SU-DHL-6 (cell line): ENCODE measurements around the gene SMPDL3B.

ENCODE experiments used
- H2AFZ ChIP-seq: fragments of 200-600 bp; sonication (generic); 2 replicates; pipeline ENCODE4 v1.6.1; 2014; ENCODE audit warnings: low read depth, mild to moderate bottlenecking, moderate library complexity, mixed read lengths, antibody characterized with exemption, low read length; ENCODE audit not compliant: severe bottlenecking
- H3F3A ChIP-seq: fragments of 200-600 bp; shearing (Covaris generic); 2 replicates; pipeline ENCODE4 v1.6.0; 2016; ENCODE audit warnings: antibody characterized with exemption, mild to moderate bottlenecking; ENCODE audit not compliant: insufficient read depth
- H3K27ac ChIP-seq: fragments of 200-600 bp; sonication (generic); 2 replicates; pipeline ENCODE4 v1.5.1; 2016; ENCODE audit warnings: low read depth, mild to moderate bottlenecking, low read length, moderate library complexity, mixed read lengths
- H3K27me3 ChIP-seq: fragments of 200-600 bp; sonication (generic), shearing (Covaris generic); 2 replicates; pipeline ENCODE4 v1.6.0; 2014; ENCODE audit warnings: mild to moderate bottlenecking, low read length
- H3K36me3 ChIP-seq: fragments of 200-600 bp; sonication (generic); 2 replicates; pipeline ENCODE4 v1.6.1; 2014; ENCODE audit warnings: mild to moderate bottlenecking, low read length, mixed read lengths
- H3K4me2 ChIP-seq: fragments of 300-600, 200-600 bp; shearing (Covaris generic), sonication (generic); 2 replicates; pipeline ENCODE4 v1.6.0; 2014; ENCODE audit warnings: low read length, low read depth, mild to moderate bottlenecking; ENCODE audit not compliant: poor library complexity, severe bottlenecking
- H3K4me3 ChIP-seq: fragments of 200-600 bp; sonication (generic); 2 replicates; pipeline ENCODE4 v1.5.1; 2014; ENCODE audit warnings: antibody characterized with exemption, low read length, mild to moderate bottlenecking, mixed read lengths; ENCODE audit not compliant: insufficient read depth, poor library complexity, severe bottlenecking
- H3K79me2 ChIP-seq: fragments of 200-600 bp; sonication (generic); 2 replicates; pipeline ENCODE4 v1.6.1; 2014; ENCODE audit warnings: mild to moderate bottlenecking, low read length, moderate library complexity; ENCODE audit not compliant: insufficient read depth
- H3K9ac ChIP-seq: fragments of 200-600 bp; sonication (generic); 2 replicates; pipeline ENCODE4 v1.7.0; 2014; ENCODE audit warnings: mild to moderate bottlenecking, low read length
- H3K9me2 ChIP-seq: fragments of 200-600 bp; sonication (generic); replicated peaks from 2 replicates; pipeline ENCODE4 v1.6.1; 2014; ENCODE audit warnings: low read length; ENCODE audit not compliant: insufficient read depth
- H3K9me3 ChIP-seq: fragments of 200-600 bp; sonication (generic); 2 replicates; pipeline ENCODE4 v1.6.1; 2014; ENCODE audit warnings: low read length, mixed read lengths; ENCODE audit not compliant: insufficient read depth
- H4K20me1 ChIP-seq: fragments of 200-600 bp; sonication (generic); 2 replicates; pipeline ENCODE4 v1.6.1; 2014; ENCODE audit warnings: low read depth, mild to moderate bottlenecking, antibody characterized with exemption, low read length, moderate library complexity, mixed read lengths
- CTCF ChIP-seq: fragments of 200-600 bp; sonication (generic); IDR thresholded peaks from one replicate; pipeline ENCODE4 v1.5.1; 2017; ENCODE audit warnings: antibody characterized with exemption, mild to moderate bottlenecking, low read length, moderate library complexity; ENCODE audit not compliant: insufficient read depth, poor library complexity, severe bottlenecking
- EZH2phosphoT487 ChIP-seq: fragments of 200-600 bp; sonication (generic), shearing (Covaris generic); conservative IDR thresholded peaks from 2 replicates; pipeline ENCODE4 v1.6.1; 2018; ENCODE audit warnings: mild to moderate bottlenecking, antibody characterized with exemption, low read length, moderate library complexity, mixed read lengths

The SMPDL3B gene

GRCh38 chr1:27935721-27936120 is 921 bp downstream of the SMPDL3B start:
- no peaks in the 10 kb centered on the region for H3F3A ChIP-seq
- no peaks in the 10 kb centered on the region for H3K79me2 ChIP-seq
- H2AFZ ChIP-seq, result no peak overlapping the region
- H3K9ac ChIP-seq, result no peak overlapping the region
- H3K27me3 ChIP-seq, result no peaks in the 10 kb centered on the region
- H3K36me3 ChIP-seq, result no peaks in the 10 kb centered on the region
- H3K27ac ChIP-seq, result no peak overlapping the region
- no peaks in the 10 kb centered on the region for H4K20me1 ChIP-seq
- H3K4me2 ChIP-seq, result no peak overlapping the region
- no peaks in the 10 kb centered on the region for H3K9me3 ChIP-seq
- no peak overlapping the region for H3K4me3 ChIP-seq
- H3K9me2 ChIP-seq, result no peaks in the 10 kb centered on the region
- no peak for TF ChIP-seq EZH2phosphoT487
- no peak for TF ChIP-seq CTCF

DNA sequence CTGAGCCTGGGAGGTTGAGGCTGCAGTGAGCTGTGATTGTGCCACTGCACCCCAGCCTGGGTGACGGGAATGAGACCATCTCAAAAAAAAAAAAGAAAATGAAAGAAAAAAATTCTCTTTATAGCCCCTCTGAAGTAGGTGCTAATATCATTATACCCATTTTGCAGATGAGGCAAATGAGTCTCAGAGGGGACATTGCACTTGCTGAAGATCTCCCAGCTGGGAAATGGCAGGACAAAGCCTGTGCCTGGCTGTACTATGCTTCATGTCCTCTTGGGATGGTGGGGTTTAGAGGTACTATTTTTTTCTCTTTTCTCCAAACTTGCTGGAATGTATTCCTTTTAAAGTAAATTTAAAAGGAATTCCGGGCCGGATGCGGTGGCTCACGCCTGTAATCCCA is 1.6 kb downstream of the SMPDL3B start:
- H3K4me2 ChIP-seq, result no peak overlapping the region

GRCh38 chr1:27937524-27937836 is 2.7 kb downstream of the SMPDL3B start:
- Histone ChIP-seq H3K9ac (no peak overlapping the region), H3K4me3 (no peak overlapping the region), H3K4me2 (no peak overlapping the region)

More for the DNA sequence above, 1.6 kb downstream of the SMPDL3B start:
- Histone ChIP-seq H3K4me3 (no peak overlapping the region), H3K27ac (no peak overlapping the region), H3K36me3 (no peaks in the 10 kb centered on the region), H3K79me2 (no peaks in the 10 kb centered on the region), H3K9me2 (no peaks in the 10 kb centered on the region), H2AFZ (no peak overlapping the region), H3K9me3 (no peaks in the 10 kb centered on the region), H3F3A (no peaks in the 10 kb centered on the region), H3K27me3 (no peaks in the 10 kb centered on the region), H3K9ac (no peak overlapping the region), H4K20me1 (no peaks in the 10 kb centered on the region)
- TF ChIP-seq CTCF, result no peak
- TF ChIP-seq EZH2phosphoT487, result no peak

More at GRCh38 chr1:27937524-27937836, 2.7 kb downstream of the SMPDL3B start:
- TF ChIP-seq CTCF (no peak), EZH2phosphoT487 (no peak)
- no peaks in the 10 kb centered on the region for H3K79me2 ChIP-seq
- no peaks in the 10 kb centered on the region for H3K9me2 ChIP-seq
- no peak overlapping the region for H2AFZ ChIP-seq
- H3K9me3 ChIP-seq, result no peaks in the 10 kb centered on the region
- H3K36me3 ChIP-seq, result no peaks in the 10 kb centered on the region
- H3F3A ChIP-seq, result no peaks in the 10 kb centered on the region
- H4K20me1 ChIP-seq, result no peaks in the 10 kb centered on the region
- no peaks in the 10 kb centered on the region for H3K27me3 ChIP-seq
- H3K27ac ChIP-seq, result no peak overlapping the region
